ENCODE data around the gene PLCB2.

The PLCB2 gene, protein sequence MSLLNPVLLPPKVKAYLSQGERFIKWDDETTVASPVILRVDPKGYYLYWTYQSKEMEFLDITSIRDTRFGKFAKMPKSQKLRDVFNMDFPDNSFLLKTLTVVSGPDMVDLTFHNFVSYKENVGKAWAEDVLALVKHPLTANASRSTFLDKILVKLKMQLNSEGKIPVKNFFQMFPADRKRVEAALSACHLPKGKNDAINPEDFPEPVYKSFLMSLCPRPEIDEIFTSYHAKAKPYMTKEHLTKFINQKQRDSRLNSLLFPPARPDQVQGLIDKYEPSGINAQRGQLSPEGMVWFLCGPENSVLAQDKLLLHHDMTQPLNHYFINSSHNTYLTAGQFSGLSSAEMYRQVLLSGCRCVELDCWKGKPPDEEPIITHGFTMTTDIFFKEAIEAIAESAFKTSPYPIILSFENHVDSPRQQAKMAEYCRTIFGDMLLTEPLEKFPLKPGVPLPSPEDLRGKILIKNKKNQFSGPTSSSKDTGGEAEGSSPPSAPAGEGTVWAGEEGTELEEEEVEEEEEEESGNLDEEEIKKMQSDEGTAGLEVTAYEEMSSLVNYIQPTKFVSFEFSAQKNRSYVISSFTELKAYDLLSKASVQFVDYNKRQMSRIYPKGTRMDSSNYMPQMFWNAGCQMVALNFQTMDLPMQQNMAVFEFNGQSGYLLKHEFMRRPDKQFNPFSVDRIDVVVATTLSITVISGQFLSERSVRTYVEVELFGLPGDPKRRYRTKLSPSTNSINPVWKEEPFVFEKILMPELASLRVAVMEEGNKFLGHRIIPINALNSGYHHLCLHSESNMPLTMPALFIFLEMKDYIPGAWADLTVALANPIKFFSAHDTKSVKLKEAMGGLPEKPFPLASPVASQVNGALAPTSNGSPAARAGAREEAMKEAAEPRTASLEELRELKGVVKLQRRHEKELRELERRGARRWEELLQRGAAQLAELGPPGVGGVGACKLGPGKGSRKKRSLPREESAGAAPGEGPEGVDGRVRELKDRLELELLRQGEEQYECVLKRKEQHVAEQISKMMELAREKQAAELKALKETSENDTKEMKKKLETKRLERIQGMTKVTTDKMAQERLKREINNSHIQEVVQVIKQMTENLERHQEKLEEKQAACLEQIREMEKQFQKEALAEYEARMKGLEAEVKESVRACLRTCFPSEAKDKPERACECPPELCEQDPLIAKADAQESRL

DNA sequence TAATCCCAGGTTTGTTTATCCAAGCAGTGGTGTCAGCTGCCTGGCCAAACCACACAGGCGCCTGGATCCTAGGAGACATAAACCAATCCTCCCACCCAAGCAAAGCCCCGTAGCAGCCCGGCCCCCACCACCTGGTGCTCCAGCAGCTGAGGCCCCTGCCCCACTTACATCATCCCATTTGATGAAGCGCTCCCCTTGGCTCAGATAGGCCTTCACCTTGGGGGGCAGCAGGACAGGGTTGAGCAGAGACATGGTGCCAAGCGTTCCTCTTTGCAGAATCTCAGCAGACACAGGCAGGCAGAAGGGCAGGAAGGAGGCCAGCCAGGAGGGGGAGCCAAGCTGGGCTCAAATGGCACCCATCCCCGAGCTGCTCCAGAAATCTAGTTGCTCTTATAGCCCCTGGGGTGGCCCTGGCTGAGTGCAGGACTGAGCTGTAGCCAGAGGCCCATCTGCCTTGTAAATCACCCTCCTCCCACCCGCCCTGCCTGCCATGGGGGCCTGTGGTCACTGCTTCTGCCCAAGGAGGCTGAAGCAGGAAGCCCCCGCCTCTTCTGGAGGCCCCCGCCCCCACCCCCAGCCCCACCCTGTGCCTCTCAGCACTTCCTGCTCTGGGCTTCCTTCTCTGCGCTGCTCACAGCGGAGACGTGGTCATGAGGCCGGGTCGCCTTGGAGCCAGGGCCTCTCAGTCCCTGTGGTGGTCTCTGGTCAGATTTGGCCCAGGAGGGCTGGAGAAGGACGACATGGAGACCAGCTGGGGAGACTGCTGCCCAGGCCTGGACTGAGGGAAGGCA lies at the start of gene PLCB2:
Gene PLCB2 (minus strand): TSS at position 515 of the 791 bp plus-strand sequence. CDS start 263 bp downstream, at position 252.
- DNase-seq, result peak; percentile 57 to 84 (median 74)

DNA sequence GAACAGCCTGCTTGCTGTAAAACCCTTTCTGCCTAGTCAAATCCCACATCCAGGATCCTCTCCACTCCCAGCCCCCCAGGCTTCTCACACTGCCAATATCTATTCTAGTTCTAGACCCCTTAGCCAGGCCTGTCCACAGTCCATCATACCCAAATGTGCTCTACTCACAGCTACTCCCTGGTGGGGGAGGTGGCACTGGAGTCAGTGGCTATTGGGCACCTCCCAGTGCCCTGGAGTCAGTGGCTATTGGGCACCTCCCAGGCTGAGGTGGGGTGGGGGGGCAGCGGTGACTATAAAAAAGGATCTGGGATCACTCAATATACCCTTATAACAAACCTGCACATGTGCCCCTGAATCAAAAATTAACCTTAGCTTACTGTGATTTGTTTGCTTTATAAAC lies 49.5 kb upstream of the PLCB2 start:
- no peak for DNase-seq

DNA sequence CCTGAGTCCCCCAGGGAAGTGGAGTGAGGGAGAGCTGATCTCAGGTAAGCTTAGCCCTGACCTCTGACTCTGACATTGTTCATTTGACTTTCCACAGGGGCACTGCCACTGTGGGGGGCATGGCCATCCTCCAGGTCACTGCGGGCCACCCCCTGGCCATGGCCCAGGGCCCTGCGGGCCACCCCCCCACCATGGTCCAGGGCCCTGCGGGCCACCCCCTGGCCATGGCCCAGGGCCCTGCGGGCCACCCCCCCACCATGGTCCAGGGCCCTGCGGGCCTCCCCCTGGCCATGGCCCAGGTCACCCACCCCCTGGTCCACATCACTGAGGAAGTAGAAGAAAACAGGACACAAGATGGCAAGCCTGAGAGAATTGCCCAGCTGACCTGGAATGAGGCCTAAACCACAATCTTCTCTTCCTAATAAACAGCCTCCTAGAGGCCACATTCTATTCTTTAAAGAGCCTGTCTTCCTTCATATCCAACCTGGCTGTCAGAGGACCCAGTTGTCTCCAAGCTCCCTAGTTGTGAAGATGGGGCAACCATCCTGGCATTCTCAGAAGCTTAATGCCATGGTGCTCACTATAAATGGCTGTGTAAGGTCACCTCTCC lies 48.3 kb upstream of the PLCB2 start:
- no peak for DNase-seq

DNA sequence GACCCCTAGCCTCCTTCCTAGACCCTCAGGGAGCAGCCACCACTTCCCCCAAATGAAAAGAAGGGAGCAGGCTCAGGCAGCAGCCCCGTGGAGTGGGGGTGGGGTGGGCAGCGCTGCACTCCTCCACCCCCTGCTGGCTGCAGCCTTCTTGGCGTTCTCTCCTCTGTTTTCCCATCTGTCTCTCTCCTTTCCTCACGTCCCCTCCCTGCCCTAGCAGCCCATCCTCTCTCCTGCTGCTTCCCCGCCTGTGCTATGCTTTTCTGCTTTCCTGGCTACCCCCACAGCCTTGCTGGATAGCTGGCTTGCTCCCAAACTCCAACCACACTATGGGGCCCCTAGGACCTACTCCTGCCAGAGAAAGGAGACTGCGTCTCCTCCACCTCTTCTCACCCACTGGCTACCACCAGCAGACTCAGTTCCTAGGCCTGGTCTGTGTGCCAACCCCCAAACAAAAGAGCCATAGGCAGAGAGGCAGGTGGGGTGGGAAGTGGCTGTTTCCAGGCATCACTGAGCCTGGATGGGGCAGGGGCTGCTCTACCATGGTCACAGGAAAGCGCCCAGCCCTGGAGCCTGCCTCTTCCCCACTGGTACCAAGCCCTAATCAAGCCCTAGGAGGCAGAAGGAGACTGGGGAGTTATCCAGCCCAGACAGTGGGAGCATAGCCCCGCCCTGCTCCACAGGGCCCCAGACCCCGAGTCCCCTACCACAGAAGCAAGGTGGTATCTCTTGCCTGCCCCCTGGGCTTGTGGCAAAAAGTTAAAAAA lies 46.9 kb upstream of the PLCB2 start:
- no peak for DNase-seq

DNA sequence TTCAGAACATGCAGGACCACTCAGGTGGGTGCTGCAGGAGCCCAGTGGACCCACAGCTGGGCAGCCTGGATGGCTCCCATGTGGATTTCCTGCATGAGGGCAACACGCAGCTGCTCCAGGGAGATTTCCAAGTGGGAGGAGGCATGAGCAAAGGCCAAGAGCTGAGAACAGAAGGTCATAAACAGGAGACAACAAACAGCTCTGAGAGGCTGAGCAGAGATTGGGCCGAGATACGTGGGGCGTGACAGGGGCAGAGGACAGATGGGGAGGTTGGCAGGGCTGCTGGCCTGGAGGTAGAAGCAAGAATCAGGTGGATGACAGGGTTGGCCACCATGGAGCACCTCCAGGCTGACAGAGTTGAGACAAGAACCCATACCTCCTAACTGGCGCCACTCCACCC lies 46.0 kb upstream of the PLCB2 start:
- no peak for DNase-seq

DNA sequence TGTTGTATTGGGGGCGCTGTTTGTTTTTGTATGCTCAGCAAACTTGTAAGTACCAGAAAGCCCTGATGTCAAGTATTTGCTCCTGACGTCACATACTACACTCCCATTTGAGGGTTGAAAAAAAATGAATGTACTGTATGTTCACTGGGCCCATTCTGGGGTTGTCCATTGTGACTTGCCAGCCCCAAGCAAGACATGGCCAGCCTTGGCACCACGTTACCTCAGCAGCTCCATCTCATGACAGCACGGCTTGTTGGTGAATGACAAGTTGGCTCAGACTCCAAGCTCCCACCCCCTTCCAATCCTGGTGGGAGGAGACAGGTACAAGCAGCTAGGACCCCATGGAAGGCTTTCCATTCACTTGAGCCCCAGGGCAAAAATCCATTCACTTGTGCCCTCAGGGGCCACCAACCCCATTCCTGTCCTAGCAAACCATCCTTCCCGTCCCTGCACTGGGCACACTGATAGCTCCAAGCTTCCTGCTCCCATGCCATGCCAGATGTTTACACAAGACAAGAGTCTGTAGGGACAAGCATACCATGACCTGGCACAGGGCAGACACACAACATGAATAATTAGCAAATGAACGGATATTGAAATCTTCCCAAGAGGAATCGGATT lies 44.7 kb upstream of the PLCB2 start:
- DNase-seq, result no peak

DNA sequence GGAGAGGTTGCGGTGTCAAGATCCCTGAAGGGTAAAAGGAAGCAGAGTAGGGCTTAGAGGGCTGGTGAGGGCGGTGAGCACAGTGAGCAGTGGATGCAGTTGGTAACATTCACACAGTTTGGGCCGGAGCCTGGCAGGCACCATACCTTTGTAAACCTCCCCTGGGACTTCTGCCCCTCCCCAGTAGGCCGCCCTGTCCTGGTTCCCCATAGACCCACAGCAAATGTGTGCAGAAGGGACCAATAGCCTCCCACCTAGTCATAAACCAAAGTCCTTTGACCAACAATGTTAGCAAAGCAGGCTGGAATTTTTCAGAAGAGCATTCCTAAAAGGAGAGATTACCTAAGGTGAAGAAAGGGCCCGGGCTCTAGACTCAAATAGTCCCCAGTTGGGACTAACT lies 41.4 kb upstream of the PLCB2 start:
- no peak for DNase-seq

DNA sequence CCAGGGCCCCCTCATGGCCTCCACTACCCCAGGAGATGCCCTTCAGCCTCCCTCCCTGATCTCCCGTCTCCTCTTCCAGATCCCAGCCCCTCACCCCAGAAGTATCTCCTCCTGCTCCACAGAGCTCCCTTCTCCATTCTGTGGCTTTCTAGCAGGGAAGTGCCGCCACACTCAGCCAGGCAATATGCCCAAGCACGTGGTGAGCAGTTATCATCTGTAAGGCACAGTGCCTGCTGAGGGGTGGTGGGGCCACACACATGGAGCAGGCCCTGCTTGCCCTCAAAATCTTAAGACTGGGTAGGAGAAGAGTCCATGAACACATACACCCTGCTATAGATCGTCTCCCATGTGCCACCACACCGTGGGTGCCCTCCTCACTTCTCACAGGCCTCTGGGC lies 40.7 kb upstream of the PLCB2 start:
- DNase-seq, result no peak

DNA sequence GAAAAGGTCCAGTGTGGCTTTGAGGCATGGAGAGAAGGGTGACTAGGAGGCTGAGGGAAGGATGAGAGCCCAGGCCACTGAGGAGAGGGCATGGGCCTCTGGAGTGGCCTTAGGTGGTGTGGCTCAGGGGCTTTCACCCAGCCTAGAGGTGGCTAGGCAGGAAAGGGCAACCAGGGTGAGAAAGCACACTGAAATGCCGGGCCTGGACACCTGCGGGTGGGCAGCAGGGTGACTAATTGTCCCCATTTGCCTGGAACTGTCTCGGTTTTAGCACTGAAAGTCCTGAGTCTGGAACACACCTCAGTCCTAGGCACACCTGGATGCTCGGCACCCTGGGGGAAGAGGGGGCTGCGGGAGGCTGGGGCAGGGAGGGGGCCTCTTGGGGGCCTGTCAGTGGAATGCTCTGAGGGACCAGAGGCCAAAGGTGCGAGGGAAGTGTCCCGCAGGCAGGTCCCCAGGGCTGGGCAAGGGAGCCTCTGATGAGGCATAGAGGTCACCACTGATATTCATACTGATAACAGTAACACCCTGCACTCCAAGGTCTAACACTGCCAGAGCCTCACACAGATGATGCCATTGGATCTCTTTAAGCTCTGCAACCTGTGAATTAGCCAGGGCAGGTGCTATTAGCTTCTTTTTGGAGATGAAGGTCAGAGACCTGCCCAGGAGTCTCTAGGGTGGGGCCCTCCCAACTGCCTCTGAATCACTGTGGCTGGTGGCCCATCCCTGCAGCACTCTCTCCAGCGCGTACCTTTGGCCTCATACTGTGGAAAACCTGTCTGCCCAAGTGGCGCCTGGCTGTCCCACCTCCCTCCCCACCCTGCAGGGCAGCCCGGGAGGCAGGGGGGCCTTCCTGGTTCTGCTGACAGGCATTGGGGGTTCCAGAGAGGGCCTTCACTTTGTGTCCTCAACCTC lies 40.1 kb upstream of the PLCB2 start:
- DNase-seq, result no peak

DNA sequence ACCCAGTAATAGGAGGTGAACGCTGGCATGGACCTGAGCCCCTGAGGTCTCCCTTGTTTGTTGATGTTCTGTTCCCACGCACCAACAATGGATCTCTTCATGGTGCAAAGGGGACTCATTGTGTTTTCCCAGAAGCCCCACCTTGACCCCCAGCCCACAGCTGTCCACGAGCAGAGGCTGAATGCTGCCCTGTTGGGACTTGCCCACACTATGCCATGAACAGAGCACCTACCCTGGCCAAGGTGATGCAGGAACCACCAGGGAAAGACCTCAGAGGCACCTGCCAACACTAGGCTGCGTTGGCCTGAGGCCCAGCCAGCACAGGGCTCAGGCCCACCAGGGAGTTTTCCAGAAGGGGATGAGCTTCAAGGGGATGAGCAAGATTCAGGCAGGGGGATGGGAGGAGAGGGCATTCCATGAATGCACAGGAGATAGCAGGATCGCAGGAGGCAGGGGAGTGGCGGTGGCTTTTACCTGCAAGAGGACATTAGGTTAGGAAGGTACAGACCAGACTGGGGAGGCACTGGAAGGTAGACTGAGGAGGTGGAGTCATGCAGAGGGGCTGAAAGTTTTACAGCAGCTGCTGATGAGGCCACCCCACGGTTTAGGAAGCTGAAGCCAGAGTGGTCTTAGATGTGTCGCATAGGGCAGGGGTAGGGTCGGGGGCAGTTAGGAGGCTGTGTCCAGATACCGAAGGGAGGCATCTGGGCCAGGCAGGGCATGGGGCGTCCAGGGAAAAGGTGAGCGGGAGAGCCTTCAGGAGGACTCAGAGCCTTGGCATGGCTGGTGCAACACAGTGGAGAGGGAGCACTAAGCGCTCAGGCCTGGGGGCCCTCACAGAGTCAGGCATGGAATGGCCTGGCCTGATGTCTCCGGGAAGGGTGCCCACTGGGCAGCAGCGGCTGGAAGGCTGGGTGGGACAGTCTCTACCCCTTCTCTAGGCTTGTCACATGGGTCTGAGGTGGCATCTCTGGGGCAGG lies 39.1 kb upstream of the PLCB2 start:
- no peak for DNase-seq

DNA sequence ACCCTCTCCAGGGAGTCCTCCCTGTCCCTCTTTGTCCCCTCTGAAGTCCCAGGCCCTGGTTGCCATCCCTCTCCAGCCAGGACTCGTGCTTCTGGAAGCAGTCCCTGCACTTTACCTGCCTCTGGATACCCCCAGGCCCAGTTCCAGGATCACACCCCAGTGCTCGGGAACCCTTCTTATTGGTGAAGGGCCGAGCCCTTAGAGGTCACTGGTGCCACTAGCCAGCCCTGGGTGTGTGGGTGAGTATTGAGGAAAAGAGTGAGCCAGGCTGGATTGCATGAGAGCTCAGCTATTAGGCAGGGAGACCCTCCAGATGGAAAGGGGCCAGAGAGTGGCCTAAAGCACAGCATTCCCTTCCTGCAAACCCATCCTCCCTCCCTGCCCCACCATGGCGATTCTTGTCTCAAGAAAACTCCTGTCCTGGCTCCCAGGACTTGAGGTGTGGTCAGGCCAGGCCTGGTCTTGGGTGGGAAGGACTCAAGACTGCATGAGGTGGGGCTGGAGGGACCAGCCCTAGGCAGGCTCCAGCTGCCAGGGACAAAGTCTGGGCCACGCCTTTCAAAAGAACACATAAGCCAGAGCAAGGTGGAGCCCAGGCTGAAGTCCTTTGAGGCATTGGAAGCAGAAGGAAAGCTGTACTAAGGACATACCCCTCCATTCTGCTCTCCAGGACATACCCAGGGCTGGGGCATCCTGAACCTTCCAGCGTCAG lies 38.3 kb upstream of the PLCB2 start:
- no peak for DNase-seq

DNA sequence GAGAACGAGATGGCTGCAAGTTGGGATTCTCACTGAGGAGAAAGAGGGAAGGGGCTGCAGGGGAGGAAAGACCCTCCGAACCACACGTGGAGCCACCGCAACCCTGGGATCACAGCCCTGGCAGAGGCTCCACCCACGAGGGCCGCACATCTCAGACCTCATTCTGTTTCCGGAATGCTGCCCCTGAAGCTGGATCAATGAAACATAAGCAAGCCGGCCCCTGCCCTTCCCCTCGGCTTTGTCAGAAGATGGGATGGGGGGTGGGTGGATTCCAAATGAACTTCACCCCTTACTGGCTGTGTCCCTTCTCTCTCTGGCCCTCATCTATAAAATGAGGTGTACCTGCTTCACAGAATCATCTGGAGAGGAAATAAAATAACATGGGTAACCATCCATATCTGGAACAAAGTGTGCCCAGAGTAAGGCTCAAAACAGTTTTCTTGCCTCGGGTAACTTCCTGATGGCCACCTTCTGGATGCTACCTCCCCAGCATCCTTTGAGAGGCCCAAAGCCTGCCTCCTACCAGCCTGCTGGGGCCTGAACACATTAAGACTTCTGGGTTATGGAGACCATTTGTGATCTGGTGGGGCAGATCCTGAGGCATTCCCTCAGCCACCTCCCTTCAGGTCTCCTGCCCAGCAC lies 37.6 kb upstream of the PLCB2 start:
- DNase-seq, result no peak

DNA sequence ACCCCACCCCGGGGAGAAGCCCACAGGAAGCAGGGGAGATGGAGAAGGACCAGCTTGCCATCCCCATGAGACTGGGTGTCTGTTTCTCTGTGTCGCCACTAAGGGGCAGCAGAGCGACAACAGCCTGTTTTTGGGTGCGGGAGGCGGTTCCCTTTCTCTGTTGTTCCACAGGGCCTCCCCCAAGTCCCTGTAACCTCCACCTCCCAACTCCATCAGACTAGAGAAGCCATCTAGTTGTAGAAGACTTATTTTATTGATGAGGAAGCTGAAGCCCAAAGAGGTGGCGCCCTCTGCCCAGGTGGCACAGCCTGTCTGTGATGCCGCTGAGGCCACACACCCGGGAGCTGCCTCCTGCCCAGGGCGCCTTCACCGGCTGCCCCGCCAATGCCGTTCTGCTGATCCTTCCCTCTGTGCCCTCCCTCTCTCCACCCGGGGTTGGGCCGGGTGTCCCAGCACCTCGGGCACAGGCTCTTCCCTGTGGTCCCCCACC lies 36.9 kb upstream of the PLCB2 start:
- peak; percentile 43 to 74 (median 56) for DNase-seq

DNA sequence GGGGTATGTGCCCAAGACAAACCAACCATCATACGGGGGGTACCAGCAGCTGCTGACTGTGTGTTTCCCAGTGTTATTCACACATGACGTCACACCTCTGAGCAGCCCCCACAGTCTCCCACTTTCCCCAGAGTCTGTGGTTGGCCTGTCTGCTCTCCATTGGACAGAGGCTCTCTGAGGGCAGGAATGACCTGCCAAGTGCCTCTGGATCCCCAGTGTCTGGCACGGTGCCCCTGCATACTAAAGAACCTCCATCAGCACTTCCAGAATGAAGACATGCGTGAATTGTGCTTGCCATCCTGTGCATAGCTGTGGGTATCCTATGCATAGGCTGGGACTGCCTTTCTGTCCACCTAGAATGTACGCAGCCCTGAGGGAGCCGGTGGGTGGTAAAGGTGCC lies 36.5 kb upstream of the PLCB2 start:
- no peak for DNase-seq

DNA sequence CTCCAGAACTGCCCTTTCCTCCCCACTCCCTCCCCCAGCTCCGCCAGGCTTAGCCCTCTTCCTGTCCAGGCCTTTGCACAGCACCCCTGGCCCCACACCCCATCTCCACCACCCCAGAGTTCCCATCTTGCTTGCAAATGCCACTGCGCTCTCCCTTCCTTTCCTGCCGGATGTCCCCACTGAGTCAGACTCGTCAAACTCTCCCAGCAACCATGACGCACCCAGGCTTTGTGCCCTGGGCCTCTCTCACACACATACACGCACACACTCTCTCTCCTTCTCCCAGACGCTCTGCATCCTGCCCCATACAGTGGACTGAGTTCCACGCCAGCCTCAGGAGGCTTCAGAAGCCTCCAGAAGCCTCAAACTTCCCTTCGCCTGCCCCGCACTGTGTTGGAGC lies 35.8 kb upstream of the PLCB2 start:
- DNase-seq, result no peak

DNA sequence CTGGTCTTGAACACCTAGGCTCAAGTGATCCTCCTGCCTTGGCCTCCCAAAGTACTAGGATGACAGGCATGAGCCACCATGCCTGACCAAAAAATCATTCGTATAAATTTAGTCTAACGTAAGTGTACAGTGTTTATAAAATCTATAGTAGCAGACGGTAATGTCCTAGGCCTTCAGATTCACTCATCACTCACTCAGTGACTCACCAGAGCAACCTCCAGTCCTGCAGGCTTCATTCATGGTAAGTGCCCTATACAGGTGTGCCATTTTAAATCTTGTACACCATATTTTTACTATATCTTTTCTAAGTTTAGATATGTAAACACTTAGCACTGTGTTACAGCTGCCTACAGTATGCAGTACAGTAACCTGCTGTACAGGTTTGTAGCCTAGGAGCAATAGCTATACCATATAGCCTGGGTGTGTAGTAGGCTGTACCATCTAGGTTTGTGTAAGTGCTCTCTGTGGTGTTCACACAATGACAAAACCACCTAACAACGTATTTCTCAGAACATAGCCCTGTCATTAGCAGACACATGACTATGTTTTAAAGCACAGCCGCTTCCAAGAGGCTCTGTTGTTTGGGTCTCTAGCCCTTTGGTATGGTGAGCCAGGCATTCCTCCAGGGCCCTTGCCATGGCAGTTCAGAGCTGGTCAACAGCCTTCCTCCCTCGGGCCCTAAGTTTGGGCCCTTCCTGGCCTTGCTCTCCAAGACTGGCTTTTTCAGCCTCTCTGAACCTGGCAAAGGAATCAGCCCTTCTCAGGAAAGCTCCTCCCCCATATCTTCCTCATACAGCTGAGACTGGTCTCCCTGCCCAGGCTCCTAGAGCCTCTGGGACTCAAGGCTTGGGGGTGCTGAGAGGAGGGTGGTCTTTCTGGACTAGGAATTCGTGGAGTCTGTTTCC lies 34.9 kb upstream of the PLCB2 start:
- no peak for DNase-seq
